ENCODE measurements around the gene FASN. TPM values are rescaled to one million over a fixed set of nuclear protein-coding genes. Genes with fewer than 3 reads are reported as not detected.

The FASN gene
- total RNA-seq, 2 donors from 2014 or later = 13.8 to 46.4 TPM

- no peak overlapping the region for H3K4me3 ChIP-seq
- no peaks in the 10 kb centered on the region for H3K9me3 ChIP-seq
- H3K27ac ChIP-seq = no peak overlapping the region
- DNase-seq (ENCODE audit: low spot score) = no peak
- H3K27me3 ChIP-seq = no peaks in the 10 kb centered on the region
- H3K36me3 ChIP-seq = peaks cover 79% of the 10 kb centered on the region
- H3K4me1 ChIP-seq = peaks cover 0 to 13% of the 10 kb centered on the region in 2 donors
- no peak for TF ChIP-seq CTCF (IDR thresholded peaks at IDR 0.05)
These were observed 4.9 kb downstream of the FASN start for GRCh38 chr17:82092995-82093751.

DNA sequence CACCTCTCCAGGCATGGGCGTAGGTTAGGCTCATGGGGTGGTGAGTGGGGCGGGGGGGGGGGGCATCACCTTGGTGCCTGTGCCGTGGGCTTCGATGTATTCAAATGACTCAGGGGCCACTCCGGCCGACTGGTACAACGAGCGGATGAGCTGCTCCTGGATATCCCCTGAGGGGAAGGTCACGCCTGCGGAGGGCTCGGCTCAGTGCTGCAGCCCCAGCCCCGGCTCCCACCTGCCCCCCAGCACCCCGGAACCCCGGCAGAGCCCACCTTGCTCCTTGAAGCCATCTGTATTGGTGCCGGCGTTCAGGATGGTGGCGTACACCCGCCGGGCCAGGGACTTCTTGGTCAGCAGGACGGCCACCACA, 5.4 kb downstream of the FASN start:
- Histone ChIP-seq H3K36me3 (peaks cover 84% of the 10 kb centered on the region), H3K4me3 (no peak overlapping the region), H3K9me3 (no peaks in the 10 kb centered on the region), H3K27me3 (no peaks in the 10 kb centered on the region), H3K4me1 (peaks cover 0 to 13% of the 10 kb centered on the region in 2 donors), H3K27ac (no peak overlapping the region)
- no peak for TF ChIP-seq CTCF (IDR thresholded peaks at IDR 0.05)
- DNase-seq (ENCODE audit: low spot score) = no peak

GRCh38 chr17:82092094-82092586, 5.9 kb downstream of the FASN start:
- H3K4me1 ChIP-seq = peaks cover 0 to 10% of the 10 kb centered on the region in 2 donors
- TF ChIP-seq CTCF (IDR thresholded peaks at IDR 0.05) = no peak
- H3K36me3 ChIP-seq = peaks cover 89% of the 10 kb centered on the region
- H3K27ac ChIP-seq = no peak overlapping the region
- DNase-seq (ENCODE audit: low spot score) = no peak
- H3K4me3 ChIP-seq = no peak overlapping the region
- H3K27me3 ChIP-seq = no peaks in the 10 kb centered on the region
- H3K9me3 ChIP-seq = no peaks in the 10 kb centered on the region

GRCh38 chr17:82091264-82092066, 6.6 kb downstream of the FASN start:
- H3K9me3 ChIP-seq = no peaks in the 10 kb centered on the region
- no peaks in the 10 kb centered on the region for H3K27me3 ChIP-seq
- no peak for DNase-seq (ENCODE audit: low spot score)
- H3K36me3 ChIP-seq = peaks cover 96% of the 10 kb centered on the region
- no peak overlapping the region for H3K4me3 ChIP-seq
- H3K4me1 ChIP-seq = peaks cover 0 to 3% of the 10 kb centered on the region in 2 donors
- H3K27ac ChIP-seq = no peak overlapping the region
- TF ChIP-seq CTCF (IDR thresholded peaks at IDR 0.05) = no peak

DNA sequence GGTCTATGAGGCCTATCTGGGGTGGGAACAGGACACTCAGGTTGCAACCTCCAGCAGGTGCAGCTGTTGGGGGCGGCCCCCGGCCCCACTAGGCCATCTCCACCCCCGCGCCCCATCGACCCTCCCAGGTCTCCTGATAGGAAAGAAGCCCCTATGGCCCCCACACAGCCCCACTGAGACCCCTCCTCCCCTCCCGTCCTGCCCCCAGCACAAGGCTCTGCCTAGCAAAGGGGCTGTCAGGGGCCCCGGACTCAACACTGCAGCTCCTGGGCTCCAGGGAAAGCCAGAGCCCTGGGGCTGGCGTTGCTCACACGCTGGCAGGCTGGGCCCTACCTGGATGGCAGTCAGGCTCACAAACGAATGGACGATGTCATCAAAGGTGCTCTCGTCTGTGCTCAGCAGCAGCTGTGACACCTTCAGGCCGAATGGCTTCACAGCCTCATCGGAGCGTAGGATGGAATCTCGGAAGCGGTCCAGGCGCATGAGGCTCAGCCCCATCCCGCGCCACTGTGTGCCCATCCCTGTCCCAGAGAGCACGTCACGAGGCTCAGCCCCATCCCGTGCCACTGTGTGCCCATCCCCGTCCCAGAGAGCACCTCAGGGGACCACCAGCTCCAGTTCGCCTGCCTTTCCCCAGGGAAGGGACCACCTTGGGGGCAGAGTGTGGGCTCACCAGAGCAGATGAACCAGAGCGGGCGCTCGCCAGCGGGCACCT, 7.3 kb downstream of the FASN start:
- H3K4me1 ChIP-seq = no peaks in the 10 kb centered on the region
- H3K27ac ChIP-seq = no peak overlapping the region
- H3K36me3 ChIP-seq = peaks cover 100% of the 10 kb centered on the region
- H3K9me3 ChIP-seq = no peaks in the 10 kb centered on the region
- TF ChIP-seq CTCF (IDR thresholded peaks at IDR 0.05) = no peak
- no peaks in the 10 kb centered on the region for H3K27me3 ChIP-seq
- no peak for DNase-seq (ENCODE audit: low spot score)
- H3K4me3 ChIP-seq = no peak overlapping the region
